Activated naive CD4-positive, alpha-beta T cell treated with anti-CD3 and anti-CD28 coated beads, Interleukin-2, amount 50 U/mL, for 72 hours (primary cell): ENCODE measurements around the gene SPRR3. TPM values are rescaled to one million over a fixed set of nuclear protein-coding genes. Genes with fewer than 3 reads are reported as not detected.

Experiments used
- ATAC-seq, 2 donors: fragments of 150-1000 bp; cut with Tn5 transposase; 2 replicates each; pipeline ENCODE4 v1.10.0; 2021; ENCODE audit warnings: mild to moderate bottlenecking in 2 of 2, moderate library complexity in 2 of 2
- DNase-seq, 2 donors: peaks; one replicate each; pipeline ENCODE4 v3.0.0; 2021 to 2022; ENCODE audit warnings: low spot score in 2 of 2
- H3K27ac Mint-ChIP-seq, 2 donors: one replicate each; pipeline ENCODE4 v1.8.0; 2022; ENCODE audit warnings: mild to moderate bottlenecking in 2 of 2, mixed read lengths in 2 of 2
- H3K36me3 Mint-ChIP-seq, 2 donors: one replicate each; pipeline ENCODE4 v1.8.0; 2022; ENCODE audit warnings: mixed read lengths in 2 of 2
- H3K9me3 Mint-ChIP-seq, 2 donors: one replicate each; pipeline ENCODE4 v1.8.0; 2022; ENCODE audit warnings: mixed read lengths in 2 of 2
- total RNA-seq, 2 donors: library from RNA; stranded (reverse); gene quantifications; one replicate each; pipeline ENCODE4 v1.2.3, GENCODE V29; 2022

Gene SPRR3
- not detected for total RNA-seq

GRCh38 chr1:153001382-153001781, at the start of gene SPRR3:
Gene SPRR3, plus strand, starts transcription at chr1:153001749. Its CDS starts 1,272 bp downstream, at chr1:153003021.
- H3K36me3 Mint-ChIP-seq = no peaks in the 10 kb centered on the region
- H3K9me3 Mint-ChIP-seq = peaks cover 0 to 3% of the 10 kb centered on the region in 2 donors
- no peak for ATAC-seq
- DNase-seq = no peak
- no peak within 1 kb of the TSS for H3K27ac Mint-ChIP-seq

- Mint-ChIP-seq H3K36me3 (no peaks in the 10 kb centered on the region), H3K9me3 (no peaks in the 10 kb centered on the region), H3K27ac (no peak overlapping the region)
- no peak for DNase-seq
- ATAC-seq = no peak
Measured at GRCh38 chr1:152953761-152954160, 47.8 kb upstream of the SPRR3 start.

- Mint-ChIP-seq H3K27ac (no peak overlapping the region), H3K36me3 (no peaks in the 10 kb centered on the region), H3K9me3 (no peaks in the 10 kb centered on the region)
- DNase-seq (no peak), ATAC-seq (no peak)
Measured at GRCh38 chr1:152954436-152954835, 47.1 kb upstream of the SPRR3 start.

- DNase-seq = no peak
- Mint-ChIP-seq H3K27ac (no peak overlapping the region), H3K9me3 (no peaks in the 10 kb centered on the region), H3K36me3 (no peaks in the 10 kb centered on the region)
- no peak for ATAC-seq
Measured at GRCh38 chr1:152957561-152957960, 44.0 kb upstream of the SPRR3 start.

GRCh38 chr1:152959273-152959672, 42.3 kb upstream of the SPRR3 start:
- Mint-ChIP-seq H3K27ac (no peak overlapping the region), H3K9me3 (no peaks in the 10 kb centered on the region)

GRCh38 chr1:152959801-152960451, 41.6 kb upstream of the SPRR3 start:
- Mint-ChIP-seq H3K9me3 (no peaks in the 10 kb centered on the region), H3K36me3 (no peaks in the 10 kb centered on the region), H3K27ac (no peak overlapping the region)
- DNase-seq = no peak
- ATAC-seq = no peak

More at GRCh38 chr1:152959273-152959672, 42.3 kb upstream of the SPRR3 start:
- ATAC-seq (no peak), DNase-seq (no peak)
- no peaks in the 10 kb centered on the region for H3K36me3 Mint-ChIP-seq

GRCh38 chr1:152960452-152961044, 41.0 kb upstream of the SPRR3 start:
- ATAC-seq = no peak
- no peak for DNase-seq
- no peaks in the 10 kb centered on the region for H3K36me3 Mint-ChIP-seq
- no peak overlapping the region for H3K27ac Mint-ChIP-seq
- no peaks in the 10 kb centered on the region for H3K9me3 Mint-ChIP-seq

- DNase-seq (no peak), ATAC-seq (no peak)
- H3K9me3 Mint-ChIP-seq = no peaks in the 10 kb centered on the region
- H3K36me3 Mint-ChIP-seq = no peaks in the 10 kb centered on the region
- H3K27ac Mint-ChIP-seq = no peak overlapping the region
Measured at GRCh38 chr1:152961226-152961891, 40.2 kb upstream of the SPRR3 start.

GRCh38 chr1:152962876-152963415, 38.6 kb upstream of the SPRR3 start:
- Mint-ChIP-seq H3K36me3 (no peaks in the 10 kb centered on the region), H3K9me3 (no peaks in the 10 kb centered on the region), H3K27ac (no peak overlapping the region)
- no peak for DNase-seq
- ATAC-seq = no peak

GRCh38 chr1:152964536-152964935, 37.0 kb upstream of the SPRR3 start:
- no peak overlapping the region for H3K27ac Mint-ChIP-seq
- H3K9me3 Mint-ChIP-seq = no peaks in the 10 kb centered on the region
- H3K36me3 Mint-ChIP-seq = no peaks in the 10 kb centered on the region
- ATAC-seq = no peak
- DNase-seq = no peak

GRCh38 chr1:152965853-152966252, 35.7 kb upstream of the SPRR3 start:
- Mint-ChIP-seq H3K27ac (no peak overlapping the region), H3K36me3 (no peaks in the 10 kb centered on the region), H3K9me3 (no peaks in the 10 kb centered on the region)
- ATAC-seq = no peak
- no peak for DNase-seq

GRCh38 chr1:152967201-152967600, 34.3 kb upstream of the SPRR3 start:
- ATAC-seq (peak in 1 of 2 donors; percentile 83), DNase-seq (no peak)
- H3K27ac Mint-ChIP-seq = no peak overlapping the region
- H3K36me3 Mint-ChIP-seq = no peaks in the 10 kb centered on the region
- H3K9me3 Mint-ChIP-seq = no peaks in the 10 kb centered on the region

GRCh38 chr1:152968248-152968647, 33.3 kb upstream of the SPRR3 start:
- DNase-seq (no peak), ATAC-seq (peak in 1 of 2 donors; percentile 47)
- no peak overlapping the region for H3K27ac Mint-ChIP-seq
- no peaks in the 10 kb centered on the region for H3K9me3 Mint-ChIP-seq
- no peaks in the 10 kb centered on the region for H3K36me3 Mint-ChIP-seq

- no peak for ATAC-seq
- no peaks in the 10 kb centered on the region for H3K36me3 Mint-ChIP-seq
Measured at GRCh38 chr1:152969036-152969435, 32.5 kb upstream of the SPRR3 start.

GRCh38 chr1:152970495-152970894, 31.1 kb upstream of the SPRR3 start, which contains the start of gene SPRR4:
Gene SPRR4, plus strand, starts transcription at chr1:152970648. Its CDS starts 1,243 bp downstream, at chr1:152971891.
- H3K36me3 Mint-ChIP-seq = no peaks in the 10 kb centered on the region
- H3K9me3 Mint-ChIP-seq = no peaks in the 10 kb centered on the region
- H3K27ac Mint-ChIP-seq = no peak within 1 kb of the TSS

More at GRCh38 chr1:152969036-152969435, 32.5 kb upstream of the SPRR3 start:
- no peak overlapping the region for H3K27ac Mint-ChIP-seq
- no peaks in the 10 kb centered on the region for H3K9me3 Mint-ChIP-seq
- no peak for DNase-seq

GRCh38 chr1:152972196-152972886, 29.2 kb upstream of the SPRR3 start:
- no peaks in the 10 kb centered on the region for H3K9me3 Mint-ChIP-seq
- no peaks in the 10 kb centered on the region for H3K36me3 Mint-ChIP-seq
- H3K27ac Mint-ChIP-seq = no peak overlapping the region
- no peak for ATAC-seq
- DNase-seq = no peak

More at GRCh38 chr1:152970495-152970894, 31.1 kb upstream of the SPRR3 start, which contains the start of gene SPRR4:
- no peak for DNase-seq
- ATAC-seq = no peak

- no peaks in the 10 kb centered on the region for H3K36me3 Mint-ChIP-seq
- H3K9me3 Mint-ChIP-seq = no peaks in the 10 kb centered on the region
- H3K27ac Mint-ChIP-seq = no peak overlapping the region
- no peak for DNase-seq
- no peak for ATAC-seq
Measured at GRCh38 chr1:152976688-152977087, 24.9 kb upstream of the SPRR3 start.
